ENCODE results near the gene TMC8.
A peak's percentile ranks its signal among the peaks of the same experiment; 100 is the strongest.

TMC8 gene

GRCh38 chr17:78127888-78128550 lies 2.6 kb upstream of the TMC8 start:
- DNase-seq (ENCODE audit: low read depth in 2 of 2), result no peak
- TF ChIP-seq CTCF (IDR thresholded peaks at IDR 0.05; ENCODE audit: low read depth, low read length), result no peak

GRCh38 chr17:78128551-78129350 lies 1.8 kb upstream of the TMC8 start, which contains the start of gene TMC6:
Gene TMC6 (minus strand): TSS chr17:78128755. CDS start chr17:78126832, 1,923 bp downstream.
- DNase-seq (ENCODE audit: low read depth in 2 of 2), result no peak
- H3K4me3 ChIP-seq (replicated peaks in 1 of 2; ENCODE audit: low read depth in 2 of 2, low read length in 2 of 2), result peak within 1 kb of the TSS; percentile 53 to 56
- TF ChIP-seq CTCF (IDR thresholded peaks at IDR 0.05; ENCODE audit: low read depth, low read length), result no peak

More at GRCh38 chr17:78127888-78128550, 2.6 kb upstream of the TMC8 start:
- H3K4me3 ChIP-seq (replicated peaks in 1 of 2; ENCODE audit: low read depth in 2 of 2, low read length in 2 of 2), result peak overlapping the region; percentile 53 to 56

- no peak overlapping the region for H3K4me3 ChIP-seq (replicated peaks in 1 of 2; ENCODE audit: low read depth in 2 of 2, low read length in 2 of 2)
- no peak for DNase-seq (ENCODE audit: low read depth in 2 of 2)
- TF ChIP-seq CTCF (IDR thresholded peaks at IDR 0.05; ENCODE audit: low read depth, low read length), result no peak
Measured at GRCh38 chr17:78129351-78130089, 1.1 kb upstream of the TMC8 start.

- no peak overlapping the region for H3K4me3 ChIP-seq (replicated peaks in 1 of 2; ENCODE audit: low read depth in 2 of 2, low read length in 2 of 2)
- no peak for TF ChIP-seq CTCF (IDR thresholded peaks at IDR 0.05; ENCODE audit: low read depth, low read length)
- DNase-seq (ENCODE audit: low read depth in 2 of 2), result no peak
Measured at GRCh38 chr17:78130090-78130436, 508 bp upstream of the TMC8 start.

GRCh38 chr17:78131172-78132083 lies 857 bp downstream of the TMC8 start:
- no peak for TF ChIP-seq CTCF (IDR thresholded peaks at IDR 0.05; ENCODE audit: low read depth, low read length)
- H3K4me3 ChIP-seq (replicated peaks in 1 of 2; ENCODE audit: low read depth in 2 of 2, low read length in 2 of 2), result no peak overlapping the region
- DNase-seq (ENCODE audit: low read depth in 2 of 2), result no peak

- no peak for DNase-seq (ENCODE audit: low read depth in 2 of 2)
- TF ChIP-seq CTCF (IDR thresholded peaks at IDR 0.05; ENCODE audit: low read depth, low read length), result no peak
- H3K4me3 ChIP-seq (replicated peaks in 1 of 2; ENCODE audit: low read depth in 2 of 2, low read length in 2 of 2), result no peak overlapping the region
Measured at GRCh38 chr17:78132084-78132676, 1.6 kb downstream of the TMC8 start.
